Stimulated activated CD8-positive, alpha-beta memory T cell treated with anti-CD3 and anti-CD28 coated beads, Interleukin-4, amount 100 ng/mL, for 1 hour (primary cell): ENCODE results near the gene DOK1.
A peak's percentile ranks its signal among the peaks of the same experiment; 100 is the strongest.
"Not testable (repeated sequence)": the region's sequence is repeated elsewhere in the genome, so short reads cannot be mapped to it uniquely, and the experiment has no call there.

Experiments
- DNase-seq, 2 donors: peaks; one replicate each; pipeline ENCODE4 v3.0.0-alpha.2; 2020; ENCODE audit warnings: low read depth in 2 of 2, low spot score in 1 of 2

The DOK1 gene

GRCh38 chr2:74548285-74548899, 6.1 kb upstream of the DOK1 start:
- DNase-seq, result no peak

- no peak for DNase-seq
These were observed 5.4 kb upstream of the DOK1 start for GRCh38 chr2:74548900-74549826.

- DNase-seq, result no peak
These were observed 4.3 kb upstream of the DOK1 start for GRCh38 chr2:74550231-74550630.

GRCh38 chr2:74551530-74551929, 3.0 kb upstream of the DOK1 start:
- DNase-seq, result no peak

GRCh38 chr2:74551942-74552913, 2.3 kb upstream of the DOK1 start:
- no peak for DNase-seq

GRCh38 chr2:74552914-74553811, 1.4 kb upstream of the DOK1 start:
- DNase-seq, result no peak

GRCh38 chr2:74554820-74555531, 456 bp downstream of the DOK1 start:
- peak in 1 of 2 donors; percentile 11 for DNase-seq

- DNase-seq, result no peak
These were observed 1.1 kb downstream of the DOK1 start for GRCh38 chr2:74555610-74556103.

GRCh38 chr2:74556159-74556558, 1.6 kb downstream of the DOK1 start:
- no peak for DNase-seq

- DNase-seq, result no peak
These were observed 2.4 kb downstream of the DOK1 start for GRCh38 chr2:74556831-74557370.

GRCh38 chr2:74558284-74559230, 4.0 kb downstream of the DOK1 start:
- DNase-seq, result no peak

GRCh38 chr2:74559912-74560311, 5.4 kb downstream of the DOK1 start:
- no peak for DNase-seq

GRCh38 chr2:74560591-74560990, 6.1 kb downstream of the DOK1 start:
- no peak for DNase-seq

GRCh38 chr2:74561022-74561421, 6.5 kb downstream of the DOK1 start:
- not testable (repeated sequence) for DNase-seq

GRCh38 chr2:74562126-74562775, 7.7 kb downstream of the DOK1 start:
- DNase-seq, result no peak

- no peak for DNase-seq
These were observed 9.7 kb downstream of the DOK1 start for GRCh38 chr2:74564222-74564621.

GRCh38 chr2:74566076-74566753, 11.7 kb downstream of the DOK1 start:
- DNase-seq, result no peak
